PFSK-1 (cell line): Measurements from ENCODE around the gene MAPK4.

Experiments
- FOXP2 ChIP-seq: optimal IDR thresholded peaks from 2 replicates; pipeline ENCODE3; 2011; ENCODE audit warnings: borderline replicate concordance, control low read depth, inconsistent platforms; ENCODE audit not compliant: insufficient read depth; ENCODE audit errors: extremely low read length, extremely low read depth
- POLR2AphosphoS5 ChIP-seq: IDR thresholded peaks from 2 replicates; pipeline ENCODE4 v1.6.1; 2012; ENCODE audit warnings: low read depth, mild to moderate bottlenecking, control low read depth, low read length, moderate library complexity
- REST ChIP-seq, 2 experiments: IDR thresholded peaks; 2 replicates each; pipeline versions ENCODE4 v1.6.1 to v1.8.0; 2011 to 2012; ENCODE audit warnings: low read depth in 2 of 2, low read length in 2 of 2, control low read depth in 1 of 2, inconsistent platforms in 1 of 2, mild to moderate bottlenecking in 1 of 2, moderate library complexity in 1 of 2; ENCODE audit not compliant: insufficient read depth in 1 of 2
- TAF1 ChIP-seq: IDR thresholded peaks from 2 replicates; pipeline ENCODE4 v1.6.1; 2012; ENCODE audit warnings: low read length, control low read depth, borderline replicate concordance; ENCODE audit not compliant: insufficient read depth

- TF ChIP-seq POLR2AphosphoS5: no peak
- TF ChIP-seq TAF1: no peak
- TF ChIP-seq FOXP2: no peak
- TF ChIP-seq REST (IDR thresholded peaks at IDR 0.05; ENCODE audit: insufficient read depth in 1 of 2, low read depth in 2 of 2, low read length in 2 of 2): no peak
Measured at GRCh38 chr18:50719471-50720324, 159.8 kb downstream of the MAPK4 start.
